Measurements from ENCODE around the gene SPDYE4.

SPDYE4 gene

DNA sequence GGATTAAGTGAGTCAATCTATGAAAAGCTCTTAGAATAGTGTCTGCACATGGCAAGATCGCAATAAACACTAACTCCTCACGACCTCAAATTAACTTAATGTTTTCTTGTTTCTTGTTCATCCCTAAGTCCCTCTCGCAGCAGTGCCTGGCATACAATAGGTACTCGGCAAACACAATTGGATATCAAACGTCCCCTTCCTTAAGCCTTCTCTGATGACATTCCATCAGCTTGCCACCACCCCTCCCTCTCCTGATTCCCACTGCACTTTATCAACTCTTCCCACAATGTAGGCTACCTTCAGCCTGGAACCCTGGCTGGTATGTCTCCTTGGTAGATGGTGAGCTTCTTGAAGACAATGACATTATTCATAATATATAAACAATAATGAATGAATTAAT, 47.1 kb downstream of the SPDYE4 start:
- no peak for DNase-seq

DNA sequence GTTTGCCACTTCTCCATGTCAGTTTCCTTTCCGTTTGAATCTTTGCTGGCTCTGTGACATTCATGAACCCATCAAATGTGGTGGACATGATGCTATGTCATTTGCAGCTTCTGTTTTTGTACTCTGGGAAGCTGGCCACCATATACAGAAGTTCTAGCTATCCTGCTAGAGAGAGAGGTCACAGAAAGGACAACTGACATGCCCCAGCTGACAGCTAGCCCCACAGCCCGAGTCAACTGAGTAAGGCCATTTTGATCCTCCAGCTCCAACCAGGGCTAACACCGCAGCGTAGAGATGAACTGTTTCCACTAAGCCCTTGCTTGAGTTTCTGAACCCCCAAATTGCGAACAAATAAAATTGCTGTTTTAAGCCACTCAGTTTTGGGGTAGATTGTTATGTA, 47.5 kb downstream of the SPDYE4 start:
- no peak for DNase-seq

DNA sequence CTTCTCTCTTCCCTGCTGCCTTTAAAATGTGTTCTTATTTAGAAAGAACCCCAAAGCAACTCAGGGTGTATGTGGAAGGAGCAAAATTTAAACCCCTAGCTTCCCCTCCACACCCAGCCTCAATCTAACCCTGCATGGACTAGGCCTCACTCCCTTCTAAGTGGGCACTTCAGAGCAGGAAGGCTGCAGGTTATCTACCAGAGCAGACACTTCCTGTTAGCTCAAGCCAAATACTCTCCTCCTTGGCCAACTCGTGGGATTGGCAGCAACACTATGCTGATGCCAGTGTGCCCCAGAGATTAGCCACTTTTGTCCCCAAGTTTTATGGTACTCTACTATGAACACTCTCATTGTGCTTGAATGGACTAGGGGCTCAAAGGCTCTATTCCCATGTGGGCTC, 49.3 kb downstream of the SPDYE4 start:
- DNase-seq: no peak

DNA sequence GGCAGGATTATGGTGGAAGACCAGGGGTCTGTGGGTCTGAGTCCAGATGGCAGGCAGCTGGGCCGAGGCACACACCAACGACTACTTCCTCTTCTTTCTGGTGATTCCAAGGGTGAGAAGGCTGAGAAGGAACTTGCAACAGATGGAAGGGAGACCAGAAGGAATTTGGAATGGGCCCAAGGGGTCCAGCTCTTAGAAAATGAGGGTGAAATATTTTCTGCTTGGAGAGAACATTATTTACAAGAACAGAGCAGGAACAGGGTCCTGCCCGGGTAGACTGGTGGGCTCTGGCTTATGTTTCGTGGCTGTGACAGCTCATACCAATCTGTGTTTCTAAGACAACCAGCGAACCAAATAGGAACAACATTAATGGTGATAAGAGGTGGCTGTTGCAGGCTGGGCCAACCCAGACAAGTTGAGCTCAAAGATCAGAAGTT, 50.3 kb downstream of the SPDYE4 start:
- DNase-seq: no peak

DNA sequence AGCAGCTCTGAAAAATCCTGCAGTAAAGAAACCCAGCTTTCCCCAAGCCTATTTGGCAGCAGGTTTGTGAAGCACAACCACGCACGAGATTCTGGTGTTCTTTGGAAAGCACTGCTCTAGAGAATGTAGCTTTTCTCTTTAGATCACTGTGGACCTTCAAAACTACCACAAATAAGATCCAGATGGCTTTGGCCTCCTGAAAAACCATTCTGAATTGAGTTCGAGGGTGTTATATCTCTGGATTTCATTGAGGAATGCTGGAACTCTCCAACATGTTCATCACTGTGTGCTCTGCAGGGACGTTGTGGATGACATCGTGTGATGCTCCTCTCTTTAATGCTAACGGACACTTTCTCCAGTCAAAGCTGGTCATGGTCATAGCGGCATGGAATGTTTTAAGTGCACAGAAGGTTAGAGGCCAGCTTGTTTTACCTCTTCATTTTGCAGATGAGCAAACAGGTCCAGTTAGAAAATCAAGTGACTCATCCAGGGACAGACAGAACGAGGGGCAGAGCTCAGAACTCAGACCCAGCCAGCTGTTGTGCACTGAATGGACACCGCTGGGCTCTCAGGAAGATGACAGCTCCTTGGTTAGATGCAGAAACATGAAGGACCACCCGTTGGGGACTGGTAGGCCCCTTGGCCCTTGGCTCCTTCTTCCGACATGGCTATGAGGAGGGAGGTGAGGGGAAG, 50.9 kb downstream of the SPDYE4 start:
- peak; percentile 46 for DNase-seq

DNA sequence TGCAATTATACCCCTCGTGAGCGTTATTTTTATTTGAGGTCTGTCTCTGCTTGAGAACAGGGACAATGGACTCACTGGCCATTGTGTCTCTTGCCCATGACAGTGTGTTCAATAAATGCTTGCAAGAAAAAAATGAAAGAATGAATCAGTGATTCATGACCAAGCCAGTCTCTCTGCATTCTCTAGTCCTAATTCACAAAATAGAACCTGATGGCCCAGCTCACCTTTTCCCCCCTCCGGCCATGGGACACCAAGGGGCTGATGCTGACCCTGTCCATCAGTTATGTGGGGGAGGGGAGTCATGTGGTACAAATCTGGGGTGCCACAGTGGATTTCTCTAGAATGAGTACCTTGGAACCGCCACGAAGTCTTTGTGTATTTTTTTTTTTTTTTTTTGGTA, 51.9 kb downstream of the SPDYE4 start:
- DNase-seq: no peak

DNA sequence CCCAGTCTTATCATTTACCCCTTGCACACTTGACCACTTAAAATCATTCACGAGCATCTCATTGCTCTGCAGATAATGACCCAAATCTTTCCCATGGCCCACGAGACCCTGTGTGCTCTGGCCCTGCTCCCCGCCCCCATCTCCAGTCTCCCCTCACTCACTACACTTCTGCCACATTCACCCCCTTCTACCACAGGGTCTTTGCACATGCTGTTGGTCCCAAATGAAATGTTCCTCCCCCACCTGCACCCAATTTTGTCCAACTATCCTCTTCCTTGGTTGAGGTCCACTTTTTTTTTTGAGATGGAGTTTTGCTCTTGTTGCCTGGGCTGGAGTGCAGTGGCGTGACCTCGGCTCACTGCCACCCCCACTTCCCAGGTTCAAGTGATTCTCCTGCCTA, 52.9 kb downstream of the SPDYE4 start:
- no peak for DNase-seq

DNA sequence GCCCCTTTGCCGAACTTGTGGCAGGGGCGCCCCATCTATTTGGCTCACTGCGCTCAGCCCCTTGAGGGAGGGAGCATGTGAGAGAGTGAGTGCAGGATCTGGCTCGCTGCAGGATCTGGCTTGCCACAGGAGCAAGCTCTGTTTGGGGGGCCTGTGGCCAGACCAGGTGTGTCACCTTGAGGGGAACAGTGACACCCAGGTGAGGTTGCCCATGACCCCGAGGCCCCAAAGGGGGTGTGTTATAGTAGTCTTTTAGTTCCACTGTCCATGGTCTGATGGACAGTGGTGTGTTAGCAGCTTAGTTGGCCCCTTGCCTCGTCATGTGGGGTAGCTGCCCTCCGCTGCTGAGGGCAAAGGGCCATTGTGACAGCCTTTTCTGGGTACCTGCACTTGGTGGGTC, 55.3 kb downstream of the SPDYE4 start:
- DNase-seq: no peak

DNA sequence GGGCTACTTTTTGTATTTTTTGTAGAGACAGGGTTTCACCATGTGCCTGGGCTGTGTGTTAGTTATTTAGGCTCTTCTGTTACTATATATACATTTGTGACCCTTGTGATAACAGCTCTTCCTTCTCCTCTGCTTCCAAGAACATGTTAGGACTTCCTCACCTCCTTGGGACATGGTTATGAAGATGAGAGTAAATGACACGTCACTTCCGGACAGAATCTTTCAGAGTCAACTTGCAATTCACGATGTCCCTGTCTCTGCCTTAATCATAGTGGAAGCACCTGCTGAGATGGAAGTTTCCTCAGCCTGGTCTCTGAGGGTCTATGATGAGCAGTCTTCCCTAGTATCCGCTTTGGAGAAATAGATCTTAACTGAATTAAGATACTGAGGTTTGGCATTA, 56.6 kb downstream of the SPDYE4 start:
- DNase-seq: no peak

DNA sequence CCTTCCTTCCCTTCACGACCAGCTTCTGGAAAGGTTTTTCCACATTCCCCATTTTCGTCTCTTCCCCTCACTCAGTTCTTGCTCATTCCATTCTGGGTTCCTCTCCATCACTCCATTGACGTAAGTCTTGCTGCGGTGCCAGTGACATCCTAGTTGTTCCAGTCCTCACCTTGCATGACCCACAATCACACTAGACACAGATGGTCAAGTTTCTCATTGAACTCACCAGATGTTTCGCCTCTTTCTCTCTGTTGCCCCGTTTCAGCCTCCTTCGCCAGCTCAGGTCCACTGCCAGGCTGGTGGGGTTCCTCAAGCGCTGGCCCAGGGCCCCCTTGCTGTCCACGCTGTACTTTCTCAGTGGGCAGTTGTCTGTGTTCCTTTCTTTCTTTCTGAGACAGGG, 57.1 kb downstream of the SPDYE4 start:
- no peak for DNase-seq

Measured in right kidney (tissue), 1 donor.